ENCODE results near the gene SQSTM1.

DNA sequence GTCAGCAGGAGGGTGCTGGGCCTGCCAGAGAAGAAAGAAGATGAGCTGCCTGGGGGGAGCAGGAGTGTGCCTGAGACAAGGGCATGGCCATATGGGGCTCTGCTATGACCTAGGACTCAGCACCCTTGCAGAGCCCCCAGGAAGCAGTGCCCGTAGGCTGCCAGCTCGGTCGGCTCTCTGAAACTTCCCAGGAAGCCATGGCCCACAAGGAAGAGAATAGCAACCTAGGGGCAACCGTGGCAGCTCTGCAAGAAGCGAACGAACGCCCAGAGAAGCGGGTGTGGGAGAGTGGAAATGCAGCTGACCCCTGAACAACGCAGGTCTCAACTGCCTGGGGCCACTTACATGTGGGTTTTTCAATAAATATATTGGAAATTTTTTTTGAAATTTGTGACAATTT is 37.6 kb upstream of the SQSTM1 start:
- TF ChIP-seq CTCF (IDR thresholded peaks at IDR 0.05) (no peak), EP300 (IDR thresholded peaks at IDR 0.05) (no peak)
